Neuronal stem cell (in vitro differentiated cells): ENCODE measurements around the gene DMD.

Experiments
- DNase-seq: peaks from one replicate; pipeline ENCODE4 v3.0.0-alpha.2; 2013; ENCODE audit warnings: low spot score
- H2AFZ ChIP-seq: one replicate; pipeline ENCODE4 v1.6.1; 2013; ENCODE audit warnings: mild to moderate bottlenecking, low read length, inconsistent platforms
- H2AK5ac ChIP-seq: 2 replicates; pipeline ENCODE4 v1.6.1; 2013; ENCODE audit warnings: low read depth, mild to moderate bottlenecking, inconsistent platforms, low read length, moderate library complexity, mixed read lengths
- H2BK120ac ChIP-seq: 2 replicates; pipeline ENCODE4 v1.6.1; 2013; ENCODE audit warnings: low read depth, mild to moderate bottlenecking, inconsistent platforms, low read length, moderate library complexity, mixed read lengths
- H2BK12ac ChIP-seq: one replicate; pipeline ENCODE4 v1.6.1; 2013; ENCODE audit warnings: low read length, inconsistent platforms
- H2BK15ac ChIP-seq: 2 replicates; pipeline ENCODE4 v1.6.1; 2013; ENCODE audit warnings: mild to moderate bottlenecking, low read length, inconsistent platforms, mixed read lengths
- H2BK5ac ChIP-seq: one replicate; pipeline ENCODE4 v1.6.1; 2013; ENCODE audit warnings: inconsistent platforms, mild to moderate bottlenecking, low read length, moderate library complexity
- H3K14ac ChIP-seq: one replicate; pipeline ENCODE4 v1.6.1; 2013; ENCODE audit warnings: low read length, inconsistent platforms
- H3K18ac ChIP-seq: 2 replicates; pipeline ENCODE4 v1.6.1; 2013; ENCODE audit warnings: low read length, inconsistent platforms
- H3K23ac ChIP-seq: 2 replicates; pipeline ENCODE4 v1.6.1; 2013; ENCODE audit warnings: low read depth, mild to moderate bottlenecking, mixed read lengths, low read length, inconsistent platforms; ENCODE audit not compliant: poor library complexity
- H3K27ac ChIP-seq: replicated peaks from 3 replicates; pipeline ENCODE4 v1.5.1; 2013; ENCODE audit warnings: low read length, inconsistent platforms
- H3K27me3 ChIP-seq, 3 experiments: 2 replicates each; pipeline ENCODE4 v1.6.1; 2013; ENCODE audit warnings: low read length in 3 of 3, mild to moderate bottlenecking in 2 of 3, inconsistent platforms in 1 of 3, low read depth in 1 of 3, mixed read lengths in 1 of 3, moderate library complexity in 1 of 3; ENCODE audit not compliant: control insufficient read depth in 3 of 3, insufficient read depth in 3 of 3
- H3K36me3 ChIP-seq, 2 donors: replicated peaks in 1 of 2; 2 replicates each; pipeline ENCODE4 v1.6.1; 2013; ENCODE audit warnings: low read length in 2 of 2; ENCODE audit not compliant: control insufficient read depth in 2 of 2, insufficient read depth in 2 of 2
- H3K4ac ChIP-seq: 2 replicates; pipeline ENCODE4 v1.6.1; 2013; ENCODE audit warnings: inconsistent platforms, mild to moderate bottlenecking, low read length, moderate library complexity
- H3K4me1 ChIP-seq, 2 donors: 1 replicate in 1 of 2; 2 replicates in 1 of 2; pipeline ENCODE4 v1.6.1; 2013; ENCODE audit warnings: low read length in 2 of 2, low read depth in 1 of 2; ENCODE audit not compliant: control insufficient read depth in 2 of 2, insufficient read depth in 1 of 2
- H3K4me2 ChIP-seq: one replicate; pipeline ENCODE4 v1.6.1; 2013; ENCODE audit warnings: mild to moderate bottlenecking, low read length, inconsistent platforms; ENCODE audit not compliant: insufficient read depth, poor library complexity, severe bottlenecking
- H3K4me3 ChIP-seq, 2 donors: 2 replicates each; pipeline ENCODE4 v1.5.1; 2013; ENCODE audit warnings: low read length in 2 of 2, mild to moderate bottlenecking in 2 of 2, inconsistent platforms in 1 of 2, moderate library complexity in 1 of 2
- H3K79me1 ChIP-seq: one replicate; pipeline ENCODE4 v1.6.1; 2013; ENCODE audit warnings: low read depth, mild to moderate bottlenecking, inconsistent platforms, low read length, moderate library complexity
- H3K9ac ChIP-seq: one replicate; pipeline ENCODE4 v1.6.1; 2013; ENCODE audit warnings: mild to moderate bottlenecking, low read depth, low read length, inconsistent platforms; ENCODE audit not compliant: poor library complexity
- H3K9me3 ChIP-seq, 2 donors: replicated peaks in 1 of 2; 2 replicates each; pipeline versions ENCODE3 to v1.6.1; 2013; ENCODE audit warnings: low read length in 2 of 2, mild to moderate bottlenecking in 2 of 2, inconsistent platforms in 1 of 2, low read depth in 1 of 2, mixed read lengths in 1 of 2, moderate library complexity in 1 of 2; ENCODE audit not compliant: control insufficient read depth in 2 of 2, insufficient read depth in 1 of 2
- H4K8ac ChIP-seq: one replicate; pipeline ENCODE4 v1.6.1; 2013; ENCODE audit warnings: low read depth, mild to moderate bottlenecking, inconsistent platforms, low read length, moderate library complexity
- H4K91ac ChIP-seq: one replicate; pipeline ENCODE4 v1.6.1; 2013; ENCODE audit warnings: low read length, low read depth, mild to moderate bottlenecking, inconsistent platforms; ENCODE audit not compliant: poor library complexity
- WGBS, 2 donors: extraction: QIAGEN DNeasy Blood & Tissue Kit; methylation state at CpG; one replicate each; pipeline ENCODE4 v1.1.7; 2013; ENCODE audit warnings: missing lambda C conversion rate in 2 of 2, mixed read lengths in 1 of 2; ENCODE audit not compliant: insufficient read length in 2 of 2, insufficient replicate concordance in 1 of 2; ENCODE audit errors: extremely low coverage in 2 of 2; 5-methylcytosine and 5-hydroxymethylcytosine counted together

The DMD gene

GRCh38 chrX:31397119-31397518, 1814.2 kb downstream of the DMD start:
- Histone ChIP-seq H3K36me3 (no peaks in the 10 kb centered on the region), H4K8ac (no peak overlapping the region), H3K9me3 (no peaks in the 10 kb centered on the region), H2BK5ac (no peak overlapping the region), H3K27me3 (no peaks in the 10 kb centered on the region), H3K23ac (no peak overlapping the region), H3K4ac (no peak overlapping the region), H3K4me3 (no peak overlapping the region), H3K18ac (no peak overlapping the region), H3K79me1 (no peaks in the 10 kb centered on the region), H2BK120ac (no peak overlapping the region), H3K4me2 (no peak overlapping the region), H3K27ac (no peak overlapping the region), H2AFZ (no peak overlapping the region), H3K14ac (no peak overlapping the region), H2BK12ac (no peak overlapping the region), H2AK5ac (no peak overlapping the region), H2BK15ac (no peak overlapping the region), H4K91ac (no peak overlapping the region), H3K9ac (no peak overlapping the region), H3K4me1 (no peaks in the 10 kb centered on the region)
- WGBS, 2 donors, result no CpG with 5 or more reads among the region's 3 CpGs
- no peak for DNase-seq

GRCh38 chrX:31392513-31392912, 1818.8 kb downstream of the DMD start:
- no peak overlapping the region for H2BK15ac ChIP-seq
- H4K8ac ChIP-seq, result no peak overlapping the region
- H3K27ac ChIP-seq, result no peak overlapping the region
- H2BK5ac ChIP-seq, result no peak overlapping the region
- no peak overlapping the region for H2BK120ac ChIP-seq
- H3K27me3 ChIP-seq, result no peaks in the 10 kb centered on the region
- H3K4me1 ChIP-seq, result no peaks in the 10 kb centered on the region
- no peak overlapping the region for H3K4me2 ChIP-seq
- H2BK12ac ChIP-seq, result no peak overlapping the region
- H3K18ac ChIP-seq, result no peak overlapping the region
- no peak overlapping the region for H3K23ac ChIP-seq
- no peak for DNase-seq
- H2AFZ ChIP-seq, result no peak overlapping the region
- H4K91ac ChIP-seq, result no peak overlapping the region
- H3K36me3 ChIP-seq, result no peaks in the 10 kb centered on the region
- H3K79me1 ChIP-seq, result no peaks in the 10 kb centered on the region
- no peak overlapping the region for H3K14ac ChIP-seq
- H3K4me3 ChIP-seq, result no peak overlapping the region
- no peak overlapping the region for H2AK5ac ChIP-seq
- no peak overlapping the region for H3K4ac ChIP-seq
- H3K9me3 ChIP-seq, result no peaks in the 10 kb centered on the region
- no peak overlapping the region for H3K9ac ChIP-seq
- no CpG with 5 or more reads among the region's 3 CpGs for WGBS, 2 donors

- H2BK5ac ChIP-seq, result no peak overlapping the region
- no peak overlapping the region for H3K9ac ChIP-seq
- H3K4me2 ChIP-seq, result no peak overlapping the region
- H3K23ac ChIP-seq, result no peak overlapping the region
- no peak overlapping the region for H3K4ac ChIP-seq
- H3K27me3 ChIP-seq, result no peaks in the 10 kb centered on the region
- H3K36me3 ChIP-seq, result no peaks in the 10 kb centered on the region
- H4K91ac ChIP-seq, result no peak overlapping the region
- no peak overlapping the region for H2AK5ac ChIP-seq
- H3K4me1 ChIP-seq, result no peaks in the 10 kb centered on the region
- no peak overlapping the region for H2AFZ ChIP-seq
- no CpG with 5 or more reads among the region's 1 CpG for WGBS, 2 donors
- H2BK12ac ChIP-seq, result no peak overlapping the region
- no peak overlapping the region for H2BK120ac ChIP-seq
- no peak for DNase-seq
- no peak overlapping the region for H3K14ac ChIP-seq
- H3K4me3 ChIP-seq, result no peak overlapping the region
- H2BK15ac ChIP-seq, result no peak overlapping the region
- H3K27ac ChIP-seq, result no peak overlapping the region
- no peak overlapping the region for H4K8ac ChIP-seq
- H3K79me1 ChIP-seq, result no peaks in the 10 kb centered on the region
- no peak overlapping the region for H3K18ac ChIP-seq
- no peaks in the 10 kb centered on the region for H3K9me3 ChIP-seq
Measured at GRCh38 chrX:31388946-31389345, 1822.4 kb downstream of the DMD start.

GRCh38 chrX:31384471-31384870, 1826.9 kb downstream of the DMD start:
- Histone ChIP-seq H2BK12ac (no peak overlapping the region), H3K9ac (no peak overlapping the region), H2AK5ac (no peak overlapping the region), H2BK5ac (no peak overlapping the region), H3K36me3 (no peaks in the 10 kb centered on the region), H3K79me1 (no peaks in the 10 kb centered on the region), H3K27ac (no peak overlapping the region), H3K14ac (no peak overlapping the region), H3K4me1 (no peaks in the 10 kb centered on the region), H3K4me3 (no peak overlapping the region), H4K91ac (no peak overlapping the region), H2BK15ac (no peak overlapping the region), H3K23ac (no peak overlapping the region), H3K4ac (no peak overlapping the region), H2AFZ (no peak overlapping the region), H3K9me3 (no peaks in the 10 kb centered on the region), H3K4me2 (no peak overlapping the region), H3K18ac (no peak overlapping the region), H2BK120ac (no peak overlapping the region), H3K27me3 (no peaks in the 10 kb centered on the region), H4K8ac (no peak overlapping the region)
- no peak for DNase-seq
- WGBS, 2 donors, result no CpG with 5 or more reads among the region's 1 CpG
